Measurements from ENCODE around the gene LRCH1. TPM values are rescaled to one million over a fixed set of nuclear protein-coding genes. Genes with fewer than 3 reads are reported as not detected.

Gene LRCH1
- total RNA-seq, 1 donor from 2014 or later, result 13.1 TPM

DNA sequence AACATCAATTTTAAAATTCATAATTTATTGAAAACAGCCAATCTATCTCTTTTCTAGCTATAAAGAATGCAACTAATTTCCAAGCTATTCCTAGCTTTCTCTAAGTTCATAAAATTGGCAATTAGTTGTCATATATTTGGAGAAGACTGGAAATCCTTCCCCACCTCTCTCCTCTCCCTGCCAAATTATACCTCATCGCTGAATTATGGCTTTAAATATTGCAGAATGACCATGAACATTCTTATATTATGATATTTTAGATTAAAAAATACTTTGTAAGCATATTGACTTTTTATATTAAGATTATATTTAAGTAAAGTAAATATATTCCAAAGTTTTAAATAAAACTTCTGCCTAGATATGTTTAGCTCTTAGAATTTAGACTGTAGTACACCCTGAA, 185.8 kb downstream of the LRCH1 start:
- Histone ChIP-seq H3K36me3 (peaks cover 74% of the 10 kb centered on the region), H3K9me3 (replicated peaks) (no peaks in the 10 kb centered on the region), H3K4me1 (no peaks in the 10 kb centered on the region), H3K4me3 (no peak overlapping the region), H3K27ac (replicated peaks) (no peak overlapping the region), H3K27me3 (ENCODE audit: low read depth) (no peaks in the 10 kb centered on the region)
- TF ChIP-seq, protein P1, sequence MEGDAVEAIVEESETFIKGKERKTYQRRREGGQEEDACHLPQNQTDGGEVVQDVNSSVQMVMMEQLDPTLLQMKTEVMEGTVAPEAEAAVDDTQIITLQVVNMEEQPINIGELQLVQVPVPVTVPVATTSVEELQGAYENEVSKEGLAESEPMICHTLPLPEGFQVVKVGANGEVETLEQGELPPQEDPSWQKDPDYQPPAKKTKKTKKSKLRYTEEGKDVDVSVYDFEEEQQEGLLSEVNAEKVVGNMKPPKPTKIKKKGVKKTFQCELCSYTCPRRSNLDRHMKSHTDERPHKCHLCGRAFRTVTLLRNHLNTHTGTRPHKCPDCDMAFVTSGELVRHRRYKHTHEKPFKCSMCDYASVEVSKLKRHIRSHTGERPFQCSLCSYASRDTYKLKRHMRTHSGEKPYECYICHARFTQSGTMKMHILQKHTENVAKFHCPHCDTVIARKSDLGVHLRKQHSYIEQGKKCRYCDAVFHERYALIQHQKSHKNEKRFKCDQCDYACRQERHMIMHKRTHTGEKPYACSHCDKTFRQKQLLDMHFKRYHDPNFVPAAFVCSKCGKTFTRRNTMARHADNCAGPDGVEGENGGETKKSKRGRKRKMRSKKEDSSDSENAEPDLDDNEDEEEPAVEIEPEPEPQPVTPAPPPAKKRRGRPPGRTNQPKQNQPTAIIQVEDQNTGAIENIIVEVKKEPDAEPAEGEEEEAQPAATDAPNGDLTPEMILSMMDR (IDR thresholded peaks at IDR 0.05; ENCODE audit: borderline replicate concordance), result no peak
- intact Hi-C loops (cut with micrococcal nuclease), result no loop called here
- DNase-seq, result no peak

DNA sequence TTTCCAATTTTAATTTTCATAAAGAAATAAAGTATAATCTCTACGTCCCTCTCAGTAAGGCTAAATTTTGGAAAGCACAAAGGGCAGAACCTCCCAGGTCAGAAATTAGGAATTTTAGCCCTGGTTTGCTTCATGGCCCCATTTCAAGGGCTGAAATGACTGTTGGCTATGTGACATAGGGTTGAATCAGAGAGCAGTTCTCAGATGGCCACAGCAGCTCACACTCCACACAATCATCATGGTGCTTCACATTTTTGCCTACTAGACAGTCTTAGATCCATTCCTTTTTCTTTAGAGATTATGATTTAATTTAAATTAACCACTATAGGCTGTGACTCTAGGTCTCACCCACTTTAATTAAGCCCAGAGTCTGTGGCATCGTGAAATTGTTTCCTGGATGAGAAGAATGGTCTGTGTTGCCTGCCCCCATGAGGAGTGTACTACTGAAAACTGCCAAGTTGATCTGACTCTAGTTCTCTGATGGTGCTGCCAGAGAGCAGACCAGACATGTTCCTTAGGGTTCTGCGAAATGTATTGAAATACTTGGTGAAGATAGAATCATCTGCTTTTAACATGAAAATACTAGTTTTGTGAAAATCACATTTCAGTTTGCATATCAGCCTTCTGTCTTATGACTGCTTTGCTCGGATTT, 186.6 kb downstream of the LRCH1 start:
- H3K36me3 ChIP-seq, result peaks cover 74% of the 10 kb centered on the region
- no peaks in the 10 kb centered on the region for H3K27me3 ChIP-seq (ENCODE audit: low read depth)
- no peaks in the 10 kb centered on the region for H3K4me1 ChIP-seq
- TF ChIP-seq, protein P1 (IDR thresholded peaks at IDR 0.05; ENCODE audit: borderline replicate concordance), result no peak
- intact Hi-C loops (cut with micrococcal nuclease), result no loop called here
- no peaks in the 10 kb centered on the region for H3K9me3 ChIP-seq (replicated peaks)
- H3K4me3 ChIP-seq, result no peak overlapping the region
- DNase-seq, result no peak
- H3K27ac ChIP-seq (replicated peaks), result no peak overlapping the region

- intact Hi-C loops (cut with micrococcal nuclease), result no loop called here
- DNase-seq, result no peak
- Histone ChIP-seq H3K36me3 (peaks cover 80% of the 10 kb centered on the region), H3K27ac (replicated peaks) (no peak overlapping the region), H3K4me1 (no peaks in the 10 kb centered on the region), H3K27me3 (ENCODE audit: low read depth) (no peaks in the 10 kb centered on the region), H3K9me3 (replicated peaks) (no peaks in the 10 kb centered on the region), H3K4me3 (no peak overlapping the region)
- TF ChIP-seq, protein P1 (IDR thresholded peaks at IDR 0.05; ENCODE audit: borderline replicate concordance), result no peak
Measured at GRCh38 chr13:46743191-46743590, 190.2 kb downstream of the LRCH1 start.

- intact Hi-C loops (cut with micrococcal nuclease), result no loop called here
- H3K9me3 ChIP-seq (replicated peaks), result no peaks in the 10 kb centered on the region
- no peak overlapping the region for H3K27ac ChIP-seq (replicated peaks)
- H3K4me1 ChIP-seq, result peaks cover 6% of the 10 kb centered on the region
- no peak overlapping the region for H3K4me3 ChIP-seq
- H3K27me3 ChIP-seq (ENCODE audit: low read depth), result no peaks in the 10 kb centered on the region
- TF ChIP-seq, protein P1 (IDR thresholded peaks at IDR 0.05; ENCODE audit: borderline replicate concordance), result no peak
- peaks cover 74% of the 10 kb centered on the region for H3K36me3 ChIP-seq
- no peak for DNase-seq
Measured at GRCh38 chr13:46745062-46745461, 192.1 kb downstream of the LRCH1 start.

- Histone ChIP-seq H3K36me3 (peaks cover 74% of the 10 kb centered on the region), H3K9me3 (replicated peaks) (no peaks in the 10 kb centered on the region), H3K27ac (replicated peaks) (no peak overlapping the region), H3K4me1 (peaks cover 8% of the 10 kb centered on the region), H3K4me3 (no peak overlapping the region), H3K27me3 (ENCODE audit: low read depth) (no peaks in the 10 kb centered on the region)
- TF ChIP-seq, protein P1 (IDR thresholded peaks at IDR 0.05; ENCODE audit: borderline replicate concordance), result no peak
- intact Hi-C loops (cut with micrococcal nuclease), result no loop called here
- no peak for DNase-seq
Measured at GRCh38 chr13:46745706-46746105, 192.7 kb downstream of the LRCH1 start.

Data from left ventricle myocardium inferior (tissue), 1 donor.